IPS-15b (cell line): ENCODE measurements around the gene CDIP1.

Experiments
- H3K27me3 ChIP-seq: one replicate; pipeline ENCODE4 v1.6.1; 2013; ENCODE audit warnings: low read length; ENCODE audit not compliant: control insufficient read depth, insufficient read depth
- H3K36me3 ChIP-seq: one replicate; pipeline ENCODE4 v1.6.1; 2013; ENCODE audit warnings: low read length; ENCODE audit not compliant: control insufficient read depth, insufficient read depth
- H3K4me1 ChIP-seq: one replicate; pipeline ENCODE4 v1.6.1; 2013; ENCODE audit warnings: mild to moderate bottlenecking, low read length; ENCODE audit not compliant: control insufficient read depth, insufficient read depth
- H3K4me3 ChIP-seq: one replicate; pipeline ENCODE4 v1.5.1; 2013; ENCODE audit warnings: low read depth, low read length
- H3K9ac ChIP-seq: one replicate; pipeline ENCODE4 v1.6.1; 2013; ENCODE audit warnings: low read depth, mild to moderate bottlenecking, low read length
- H3K9me3 ChIP-seq: one replicate; pipeline ENCODE4 v1.6.1; 2013; ENCODE audit warnings: mild to moderate bottlenecking, low read length; ENCODE audit not compliant: control insufficient read depth, insufficient read depth

Gene CDIP1

DNA sequence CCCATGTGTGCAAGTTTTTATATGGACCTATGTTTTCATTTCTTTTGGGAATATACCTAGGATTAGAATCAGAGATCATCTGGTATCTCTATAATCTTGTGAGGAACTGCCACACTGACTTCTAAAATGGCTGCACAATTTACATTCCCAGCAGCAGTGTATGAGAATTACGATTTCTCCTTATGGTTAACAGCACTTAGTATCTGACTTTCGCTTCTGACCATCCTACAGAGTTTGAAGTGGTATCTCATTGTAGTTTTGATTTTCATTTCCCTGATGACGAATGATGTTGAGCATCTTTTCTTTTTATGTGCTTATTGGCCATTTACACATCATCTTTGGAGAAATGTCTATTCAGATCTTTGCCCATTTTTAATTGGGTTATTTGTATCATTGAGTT is 27.6 kb upstream of the CDIP1 start:
- Histone ChIP-seq H3K4me3 (no peak overlapping the region), H3K4me1 (peaks cover 14% of the 10 kb centered on the region), H3K9ac (no peak overlapping the region), H3K9me3 (no peaks in the 10 kb centered on the region), H3K27me3 (no peaks in the 10 kb centered on the region), H3K36me3 (no peaks in the 10 kb centered on the region)

GRCh38 chr16:4564661-4565267 is 26.2 kb upstream of the CDIP1 start:
- Histone ChIP-seq H3K4me1 (peaks cover 5% of the 10 kb centered on the region), H3K4me3 (no peak overlapping the region), H3K9ac (no peak overlapping the region), H3K9me3 (no peaks in the 10 kb centered on the region), H3K36me3 (no peaks in the 10 kb centered on the region), H3K27me3 (no peaks in the 10 kb centered on the region)

DNA sequence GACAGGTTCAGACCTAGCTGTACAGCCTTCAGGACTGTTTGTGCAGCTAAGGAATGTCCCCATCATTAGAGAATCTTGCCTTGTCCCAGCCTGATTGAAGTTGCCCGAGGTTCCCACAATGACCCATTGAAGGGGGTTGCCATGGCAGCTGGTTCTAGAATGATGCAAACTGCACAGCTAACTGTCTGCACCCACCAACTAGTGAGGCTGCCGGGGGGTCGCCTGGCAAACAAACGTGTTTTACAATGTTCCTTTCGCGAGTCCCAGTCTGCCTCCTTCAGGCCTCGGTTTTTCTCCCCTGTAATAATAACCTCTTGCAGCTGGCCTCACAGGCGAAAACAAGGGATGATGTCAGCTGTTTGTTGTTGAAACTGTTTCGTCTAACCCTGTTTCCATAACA is 23.0 kb upstream of the CDIP1 start:
- Histone ChIP-seq H3K4me3 (no peak overlapping the region), H3K9me3 (no peaks in the 10 kb centered on the region)

DNA sequence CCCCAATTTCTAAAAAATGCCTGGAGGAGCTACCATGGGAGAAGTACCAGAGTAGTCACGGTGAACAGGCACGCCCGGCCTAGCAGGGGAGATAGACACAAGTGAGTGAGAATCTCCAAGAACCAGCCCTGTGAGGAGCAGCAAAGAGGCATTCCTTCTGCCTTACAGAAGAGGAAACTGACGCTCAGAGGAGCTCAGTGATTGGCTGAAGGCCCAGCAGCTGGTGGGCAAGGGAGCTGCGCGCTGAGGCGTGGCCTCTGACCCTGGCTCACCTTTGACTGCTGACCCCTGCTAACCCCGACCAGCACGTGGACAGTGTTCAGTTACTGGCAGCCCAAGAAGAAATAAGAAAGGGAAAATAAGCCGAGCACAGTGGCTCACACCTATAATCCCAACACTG is 19.4 kb upstream of the CDIP1 start:
- H3K9me3 ChIP-seq: no peaks in the 10 kb centered on the region
- H3K27me3 ChIP-seq: no peaks in the 10 kb centered on the region
- H3K4me1 ChIP-seq: peaks cover 3% of the 10 kb centered on the region
- H3K9ac ChIP-seq: no peak overlapping the region
- H3K36me3 ChIP-seq: no peaks in the 10 kb centered on the region
- H3K4me3 ChIP-seq: no peak overlapping the region

More for the DNA sequence above, 23.0 kb upstream of the CDIP1 start:
- Histone ChIP-seq H3K4me1 (no peaks in the 10 kb centered on the region), H3K9ac (no peak overlapping the region), H3K27me3 (no peaks in the 10 kb centered on the region), H3K36me3 (no peaks in the 10 kb centered on the region)

GRCh38 chr16:4556580-4556979 is 18.0 kb upstream of the CDIP1 start:
- H3K4me1 ChIP-seq: peaks cover 3% of the 10 kb centered on the region
- H3K4me3 ChIP-seq: no peak overlapping the region
- no peaks in the 10 kb centered on the region for H3K36me3 ChIP-seq
- H3K9me3 ChIP-seq: no peaks in the 10 kb centered on the region
- no peaks in the 10 kb centered on the region for H3K27me3 ChIP-seq
- H3K9ac ChIP-seq: no peak overlapping the region

DNA sequence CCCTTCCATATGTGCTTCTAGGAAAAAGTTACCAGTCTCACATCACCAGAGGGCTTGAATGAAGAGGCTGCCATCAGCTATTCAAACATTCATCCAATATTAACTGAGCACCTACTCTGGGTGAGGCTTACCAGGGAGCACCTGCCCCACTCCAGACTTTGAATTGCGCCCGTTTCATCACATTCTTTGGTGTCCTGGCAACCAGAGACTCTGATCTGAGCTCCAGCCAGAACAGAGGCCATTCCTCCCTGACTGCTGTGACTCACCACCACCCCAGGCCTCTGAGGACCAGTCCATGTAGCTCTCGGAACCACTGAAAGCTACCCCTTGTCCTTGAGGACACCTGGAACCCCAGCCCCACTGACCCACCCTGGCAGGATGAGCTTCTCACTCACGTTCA is 17.5 kb upstream of the CDIP1 start, which contains the start of gene C16orf96:
TSS of gene C16orf96 (plus strand) at position 229 of the 400 bp plus-strand sequence. CDS start at position 379, 150 bp downstream.
- Histone ChIP-seq H3K27me3 (no peaks in the 10 kb centered on the region), H3K4me1 (peaks cover 3% of the 10 kb centered on the region), H3K4me3 (no peak within 1 kb of the TSS), H3K36me3 (no peaks in the 10 kb centered on the region), H3K9me3 (no peaks in the 10 kb centered on the region), H3K9ac (no peak within 1 kb of the TSS)

DNA sequence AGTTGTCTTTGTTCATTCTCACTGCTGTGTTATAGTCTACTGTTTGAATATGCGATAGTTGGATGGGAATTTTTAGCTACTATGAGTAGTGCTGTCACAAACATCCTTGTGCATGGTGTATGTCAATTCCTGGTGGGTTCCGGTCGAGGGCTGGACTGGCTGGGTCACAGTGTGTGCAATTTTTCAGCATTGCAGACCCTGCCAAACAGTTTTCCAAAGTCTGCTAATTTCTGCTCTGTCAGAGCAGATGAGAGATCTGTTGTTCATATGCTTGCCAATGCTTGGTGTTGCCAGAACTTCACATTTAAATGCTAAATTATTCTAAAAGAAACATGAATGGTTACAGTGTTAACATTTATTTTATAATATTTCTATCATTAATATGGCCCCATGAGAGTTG is 14.0 kb upstream of the CDIP1 start:
- no peaks in the 10 kb centered on the region for H3K27me3 ChIP-seq

DNA sequence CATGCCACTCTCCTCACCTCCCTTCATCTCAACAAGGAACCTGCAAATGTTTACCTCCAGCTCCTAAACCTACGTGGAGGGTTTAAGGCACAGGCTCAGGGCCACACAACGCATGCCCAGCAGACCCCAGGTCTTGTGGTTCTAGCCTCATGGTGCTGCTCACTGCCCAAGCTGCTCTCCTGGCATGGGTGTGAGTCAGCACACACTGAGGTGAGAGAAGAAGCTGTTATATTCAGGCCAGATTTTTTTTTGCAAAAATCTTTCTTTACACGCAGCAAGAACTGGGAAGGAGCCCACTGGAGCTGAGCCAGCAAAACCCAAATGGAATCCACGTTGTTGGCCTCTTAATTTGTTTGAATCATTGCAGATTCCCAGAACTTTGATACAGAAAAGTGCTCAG is 12.0 kb upstream of the CDIP1 start:
- Histone ChIP-seq H3K27me3 (no peaks in the 10 kb centered on the region), H3K9me3 (no peaks in the 10 kb centered on the region), H3K4me1 (peaks cover 3% of the 10 kb centered on the region), H3K4me3 (no peak overlapping the region), H3K9ac (no peak overlapping the region), H3K36me3 (no peaks in the 10 kb centered on the region)

More for the DNA sequence above, 14.0 kb upstream of the CDIP1 start:
- no peak overlapping the region for H3K9ac ChIP-seq
- no peaks in the 10 kb centered on the region for H3K9me3 ChIP-seq
- no peak overlapping the region for H3K4me3 ChIP-seq
- peaks cover 3% of the 10 kb centered on the region for H3K4me1 ChIP-seq
- H3K36me3 ChIP-seq: no peaks in the 10 kb centered on the region

DNA sequence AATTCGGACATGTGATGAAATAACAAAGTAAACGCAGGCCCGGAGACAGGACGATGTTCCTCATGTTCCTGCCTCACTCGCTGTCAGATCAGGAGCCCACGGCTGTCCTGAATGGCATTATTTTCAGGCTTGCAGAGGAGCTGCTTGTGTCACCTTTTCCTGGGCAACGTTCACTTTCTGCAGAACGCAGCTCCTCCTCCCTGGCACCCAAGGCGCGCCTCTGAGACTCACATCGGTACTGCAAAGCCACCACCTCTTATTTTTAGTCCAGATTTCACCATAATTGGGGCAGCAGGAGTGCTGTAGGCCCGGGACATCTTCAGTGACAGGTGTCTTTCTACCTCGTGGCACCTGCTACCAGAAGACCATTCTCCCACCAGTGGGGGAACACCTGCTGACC is 9.6 kb upstream of the CDIP1 start:
- H3K4me1 ChIP-seq: no peaks in the 10 kb centered on the region
- no peaks in the 10 kb centered on the region for H3K27me3 ChIP-seq
- H3K36me3 ChIP-seq: no peaks in the 10 kb centered on the region
- H3K9ac ChIP-seq: no peak overlapping the region
- H3K4me3 ChIP-seq: no peak overlapping the region
- H3K9me3 ChIP-seq: no peaks in the 10 kb centered on the region

DNA sequence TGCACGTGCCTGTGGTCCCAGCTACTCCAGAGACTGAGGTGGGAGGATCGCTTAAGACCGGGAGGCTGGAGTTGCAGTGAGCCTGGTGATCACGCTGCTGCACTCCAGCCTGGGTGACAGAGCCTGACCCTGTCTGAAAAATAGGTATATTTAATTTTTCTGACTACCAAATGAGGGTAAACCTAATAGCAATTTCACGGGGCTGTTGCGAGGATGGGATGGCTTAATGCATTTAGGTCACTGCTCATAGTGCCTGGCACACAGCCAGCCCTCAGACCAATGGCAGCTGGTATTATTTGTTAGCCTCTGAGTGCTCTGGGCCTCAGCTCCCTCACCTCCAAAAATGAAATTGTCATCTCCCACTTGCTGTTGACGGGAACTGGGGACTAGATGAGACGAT is 5.9 kb upstream of the CDIP1 start:
- Histone ChIP-seq H3K9ac (no peak overlapping the region), H3K27me3 (peaks cover 7% of the 10 kb centered on the region), H3K9me3 (no peaks in the 10 kb centered on the region), H3K36me3 (no peaks in the 10 kb centered on the region), H3K4me1 (no peaks in the 10 kb centered on the region), H3K4me3 (no peak overlapping the region)

GRCh38 chr16:4539716-4540284 is 1.2 kb upstream of the CDIP1 start:
- H3K9ac ChIP-seq: no peak overlapping the region
- H3K36me3 ChIP-seq: peaks cover 7% of the 10 kb centered on the region
- H3K4me3 ChIP-seq: no peak overlapping the region
- peaks cover 6% of the 10 kb centered on the region for H3K4me1 ChIP-seq
- H3K27me3 ChIP-seq: peaks cover 10% of the 10 kb centered on the region
- H3K9me3 ChIP-seq: no peaks in the 10 kb centered on the region
